ENCODE measurements around the gene VAMP1. TPM values are rescaled to one million over a fixed set of nuclear protein-coding genes. Genes with fewer than 3 reads are reported as not detected.

The VAMP1 gene
- total RNA-seq, 6 experiments from 2014 or later, result 3.5 to 6.5 (median 6.0) TPM

GRCh38 chr12:6442836-6443235 is 27.6 kb downstream of the VAMP1 start:
- DNase-seq (no peak), ATAC-seq (no peak)
- TF ChIP-seq CTCF (IDR thresholded peaks at IDR 0.05), result no peak
- TF ChIP-seq POLR2A (IDR thresholded peaks at IDR 0.05), result no peak
- Histone ChIP-seq H3K36me3 (no peaks in the 10 kb centered on the region), H3K27ac (no peak overlapping the region), H3K4me3 (no peak overlapping the region), H3K4me1 (no peaks in the 10 kb centered on the region), H3K27me3 (no peaks in the 10 kb centered on the region), H3K9me3 (no peaks in the 10 kb centered on the region)
- WGBS (ENCODE audit: insufficient coverage, low coverage, low lambda C conversion rate, missing lambda C conversion rate), result 75% methylated on average over 8 of the region's 9 CpGs
- intact Hi-C loops (cut with DNase I), result no loop called here

DNA sequence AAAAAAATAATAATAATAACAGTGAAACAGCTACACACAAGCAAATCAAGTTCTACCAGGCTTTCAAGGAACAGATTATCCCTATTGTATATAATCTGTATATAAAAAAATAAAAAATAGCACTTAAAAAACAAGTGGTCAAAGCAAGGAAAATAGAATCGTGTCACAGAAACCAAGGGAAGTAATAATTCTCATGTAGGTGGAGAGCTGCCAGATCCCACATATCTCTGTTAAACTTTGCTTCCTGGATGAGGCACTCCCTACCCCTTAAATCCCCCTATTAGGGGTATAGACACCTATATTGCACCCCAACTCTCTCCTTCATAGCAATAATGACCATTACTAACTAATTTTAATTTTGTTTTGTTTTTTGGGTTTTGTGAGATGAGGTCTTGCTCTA is 30.1 kb downstream of the VAMP1 start:
- no peaks in the 10 kb centered on the region for H3K27me3 ChIP-seq
- no peak for TF ChIP-seq CTCF (IDR thresholded peaks at IDR 0.05)
- TF ChIP-seq POLR2A (IDR thresholded peaks at IDR 0.05), result no peak
- no peaks in the 10 kb centered on the region for H3K9me3 ChIP-seq
- H3K4me1 ChIP-seq, result no peaks in the 10 kb centered on the region
- 58% methylated on average over 1 of the region's 1 CpG for WGBS (ENCODE audit: insufficient coverage, low coverage, low lambda C conversion rate, missing lambda C conversion rate)
- ATAC-seq (no peak), DNase-seq (no peak)
- H3K4me3 ChIP-seq, result no peak overlapping the region
- intact Hi-C loops (cut with DNase I), result no loop called here
- H3K27ac ChIP-seq, result no peak overlapping the region
- H3K36me3 ChIP-seq, result no peaks in the 10 kb centered on the region

GRCh38 chr12:6438345-6438744 is 32.1 kb downstream of the VAMP1 start:
- Histone ChIP-seq H3K9me3 (no peaks in the 10 kb centered on the region), H3K36me3 (no peaks in the 10 kb centered on the region), H3K27ac (no peak overlapping the region), H3K27me3 (no peaks in the 10 kb centered on the region), H3K4me3 (no peak overlapping the region), H3K4me1 (no peaks in the 10 kb centered on the region)
- intact Hi-C loops (cut with DNase I), result no loop called here
- ATAC-seq (no peak), DNase-seq (peak in 1 of 3 donors; percentile 29)
- TF ChIP-seq POLR2A (IDR thresholded peaks at IDR 0.05) (no peak), CTCF (IDR thresholded peaks at IDR 0.05) (no peak)
- WGBS (ENCODE audit: insufficient coverage, low coverage, low lambda C conversion rate, missing lambda C conversion rate), result 90% methylated on average over 11 of the region's 12 CpGs

- TF ChIP-seq POLR2A (IDR thresholded peaks at IDR 0.05) (no peak), CTCF (IDR thresholded peaks at IDR 0.05) (no peak)
- Histone ChIP-seq H3K27ac (no peak overlapping the region), H3K27me3 (no peaks in the 10 kb centered on the region), H3K9me3 (no peaks in the 10 kb centered on the region), H3K4me1 (no peaks in the 10 kb centered on the region), H3K36me3 (no peaks in the 10 kb centered on the region), H3K4me3 (no peak overlapping the region)
- no peak for ATAC-seq
- intact Hi-C loops (cut with DNase I), result no loop called here
- DNase-seq, result peak in 1 of 3 donors; percentile 2
- no CpG with 5 or more reads among the region's 3 CpGs for WGBS (ENCODE audit: insufficient coverage, low coverage, low lambda C conversion rate, missing lambda C conversion rate)
Observed at GRCh38 chr12:6437586-6437985, 32.9 kb downstream of the VAMP1 start.
